ENCODE data around the gene STXBP4. TPM values are rescaled to one million over a fixed set of nuclear protein-coding genes. Genes with fewer than 3 reads are reported as not detected.

STXBP4 gene
- total RNA-seq, 4 donors from 2014 or later: 2.8 to 10.3 (median 5.6) TPM

DNA sequence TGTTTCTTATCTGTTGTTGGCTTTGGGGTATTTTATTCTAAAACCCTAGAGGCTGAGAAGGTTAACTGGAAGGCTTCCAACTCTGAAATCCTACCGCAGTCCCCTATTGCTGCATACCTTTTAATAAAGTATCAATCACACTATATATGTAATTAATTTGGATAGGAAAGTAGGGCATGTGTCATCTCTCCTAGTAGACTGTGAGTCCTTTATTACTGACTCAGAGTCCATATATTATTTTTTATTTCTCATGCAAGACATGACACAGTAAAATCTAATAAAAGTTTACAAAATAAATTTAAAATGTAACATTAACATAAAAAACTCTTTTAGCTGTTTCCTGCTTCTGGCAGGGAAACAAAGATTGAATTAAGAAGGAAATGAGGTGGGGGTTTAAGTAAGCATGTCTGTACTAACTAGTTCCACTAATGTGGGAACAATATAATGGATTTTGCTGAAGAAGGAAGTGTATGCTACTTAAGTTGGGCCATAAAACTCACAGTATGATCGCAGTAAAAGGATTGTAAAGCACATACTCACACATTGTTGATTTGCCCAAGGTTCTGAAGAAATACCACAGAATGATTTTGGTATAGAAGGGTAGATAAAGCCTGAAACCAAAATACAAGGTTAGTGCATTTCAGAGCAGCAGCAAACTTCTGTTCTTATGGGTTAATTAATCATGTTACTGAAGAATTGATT, 198.6 kb downstream of the STXBP4 start:
- no peak for TF ChIP-seq POLR2A (IDR thresholded peaks at IDR 0.05)
- TF ChIP-seq, protein P1, sequence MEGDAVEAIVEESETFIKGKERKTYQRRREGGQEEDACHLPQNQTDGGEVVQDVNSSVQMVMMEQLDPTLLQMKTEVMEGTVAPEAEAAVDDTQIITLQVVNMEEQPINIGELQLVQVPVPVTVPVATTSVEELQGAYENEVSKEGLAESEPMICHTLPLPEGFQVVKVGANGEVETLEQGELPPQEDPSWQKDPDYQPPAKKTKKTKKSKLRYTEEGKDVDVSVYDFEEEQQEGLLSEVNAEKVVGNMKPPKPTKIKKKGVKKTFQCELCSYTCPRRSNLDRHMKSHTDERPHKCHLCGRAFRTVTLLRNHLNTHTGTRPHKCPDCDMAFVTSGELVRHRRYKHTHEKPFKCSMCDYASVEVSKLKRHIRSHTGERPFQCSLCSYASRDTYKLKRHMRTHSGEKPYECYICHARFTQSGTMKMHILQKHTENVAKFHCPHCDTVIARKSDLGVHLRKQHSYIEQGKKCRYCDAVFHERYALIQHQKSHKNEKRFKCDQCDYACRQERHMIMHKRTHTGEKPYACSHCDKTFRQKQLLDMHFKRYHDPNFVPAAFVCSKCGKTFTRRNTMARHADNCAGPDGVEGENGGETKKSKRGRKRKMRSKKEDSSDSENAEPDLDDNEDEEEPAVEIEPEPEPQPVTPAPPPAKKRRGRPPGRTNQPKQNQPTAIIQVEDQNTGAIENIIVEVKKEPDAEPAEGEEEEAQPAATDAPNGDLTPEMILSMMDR (IDR thresholded peaks at IDR 0.05): no peak
- 59 to 61% methylated on average over 2 of the region's 2 CpGs for WGBS, 2 donors

DNA sequence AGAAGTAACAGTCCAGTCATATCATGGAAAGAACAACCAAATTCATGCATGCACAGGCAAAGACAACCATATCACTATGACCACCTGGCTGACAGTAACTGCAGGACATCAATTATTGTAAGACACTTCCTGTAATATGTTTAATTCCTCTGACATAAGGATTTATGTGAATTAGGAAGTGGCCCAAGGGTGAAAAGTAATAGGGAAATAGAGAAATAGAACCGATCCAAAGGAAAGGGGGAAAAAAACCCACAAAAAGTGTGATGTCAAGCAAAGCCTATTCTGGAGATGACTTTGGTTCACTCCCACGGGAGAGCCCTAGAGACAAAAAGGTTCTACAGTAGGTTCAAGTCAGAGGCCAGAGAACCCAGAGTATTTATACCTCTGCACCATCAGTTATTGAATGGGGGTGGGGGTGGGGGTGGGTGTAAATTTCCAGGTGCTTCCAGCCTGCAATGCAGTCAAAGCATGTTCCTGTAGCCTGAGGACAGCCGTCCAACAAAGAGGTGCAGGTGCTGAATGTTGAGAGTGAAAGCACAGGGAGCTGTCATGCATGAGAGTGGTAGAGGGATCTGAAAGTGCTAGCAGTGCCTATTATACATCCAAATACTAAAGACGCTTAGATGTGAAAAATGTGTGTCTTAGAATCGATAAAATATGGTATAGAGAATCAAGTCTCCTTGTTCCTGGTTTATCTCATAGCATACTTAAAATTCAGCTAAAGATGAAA, 200.6 kb downstream of the STXBP4 start:
- TF ChIP-seq, protein P1 (IDR thresholded peaks at IDR 0.05): no peak
- no peak for TF ChIP-seq POLR2A (IDR thresholded peaks at IDR 0.05)
- H3K4me3 ChIP-seq (ENCODE audit: low read depth, poor library complexity, severe bottlenecking): no peak overlapping the region
- no peak for DNase-seq (ENCODE audit: low spot score in 2 of 2)
- intact Hi-C loops (cut with DNase I; ENCODE audit: low total_unique reads): no loop called here
- WGBS, 2 donors: 54 to 56% methylated on average over 5 of the region's 5 CpGs

More for the DNA sequence above, 198.6 kb downstream of the STXBP4 start:
- no peak for DNase-seq (ENCODE audit: low spot score in 2 of 2)
- no peak overlapping the region for H3K4me3 ChIP-seq (ENCODE audit: low read depth, poor library complexity, severe bottlenecking)
- intact Hi-C loops (cut with DNase I; ENCODE audit: low total_unique reads): no loop called here

DNA sequence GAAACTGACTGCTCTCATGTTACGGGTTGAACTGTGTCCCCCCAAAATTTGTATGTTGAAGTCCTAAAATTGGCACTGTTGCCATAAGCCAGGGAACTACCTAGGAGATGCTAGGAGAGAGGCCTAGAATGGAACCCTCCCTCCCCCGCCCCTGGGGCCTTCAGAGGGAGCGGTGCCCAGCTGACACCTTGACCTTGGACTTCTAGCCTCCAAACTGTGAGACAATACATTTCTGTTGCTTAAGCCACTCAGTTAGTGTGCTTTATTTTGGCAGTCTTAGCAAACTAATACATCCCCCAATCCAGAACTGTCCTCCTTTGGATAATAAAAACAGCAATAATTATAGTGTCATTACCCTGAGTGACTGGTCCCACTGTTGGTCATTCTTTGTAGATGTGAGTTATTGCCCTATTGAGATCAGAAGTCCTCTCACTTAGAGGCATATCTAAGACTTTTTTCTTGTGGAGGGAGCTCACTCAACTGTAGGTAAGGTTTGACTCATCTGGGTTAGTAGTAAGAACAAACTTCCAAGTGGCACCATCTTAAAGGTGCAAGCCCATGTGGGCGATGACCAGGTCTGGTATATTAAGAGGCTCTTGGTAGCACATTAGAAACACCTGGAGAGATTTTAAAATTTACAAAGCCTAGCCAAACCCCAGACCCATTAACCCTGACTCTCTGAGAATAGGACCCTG, 203.2 kb downstream of the STXBP4 start:
- H3K4me3 ChIP-seq (ENCODE audit: low read depth, poor library complexity, severe bottlenecking): no peak overlapping the region
- 92 to 96% methylated on average over 4 of the region's 4 CpGs for WGBS, 2 donors
- DNase-seq (ENCODE audit: low spot score in 2 of 2): no peak
- intact Hi-C loops (cut with DNase I; ENCODE audit: low total_unique reads): no loop called here
- TF ChIP-seq POLR2A (IDR thresholded peaks at IDR 0.05): no peak
- TF ChIP-seq, protein P1 (IDR thresholded peaks at IDR 0.05): no peak

DNA sequence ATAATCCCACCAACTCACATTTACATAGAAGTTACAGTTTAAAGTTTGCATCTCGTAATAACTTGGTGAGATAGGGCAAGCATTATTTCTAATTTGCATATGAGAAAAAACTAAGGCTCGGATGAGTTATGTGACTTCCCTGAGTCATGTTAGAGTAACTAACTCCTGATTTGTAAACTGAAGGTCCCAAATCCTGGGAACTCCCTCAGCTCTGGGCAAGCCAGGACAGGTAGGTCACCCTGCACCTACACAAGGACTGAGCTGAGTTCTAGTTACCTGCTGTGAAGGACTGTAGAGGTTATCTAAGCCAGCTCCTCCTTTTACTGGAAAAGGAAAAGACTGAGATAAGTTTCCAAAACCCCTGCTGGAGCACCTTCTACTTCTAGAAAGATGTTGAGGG, 204.0 kb downstream of the STXBP4 start:
- intact Hi-C loops (cut with DNase I; ENCODE audit: low total_unique reads): no loop called here
- no peak for DNase-seq (ENCODE audit: low spot score in 2 of 2)
- no peak overlapping the region for H3K4me3 ChIP-seq (ENCODE audit: low read depth, poor library complexity, severe bottlenecking)
- 59 to 61% methylated on average over 2 of the region's 2 CpGs for WGBS, 2 donors
- TF ChIP-seq POLR2A (IDR thresholded peaks at IDR 0.05): no peak
- TF ChIP-seq, protein P1 (IDR thresholded peaks at IDR 0.05): no peak

DNA sequence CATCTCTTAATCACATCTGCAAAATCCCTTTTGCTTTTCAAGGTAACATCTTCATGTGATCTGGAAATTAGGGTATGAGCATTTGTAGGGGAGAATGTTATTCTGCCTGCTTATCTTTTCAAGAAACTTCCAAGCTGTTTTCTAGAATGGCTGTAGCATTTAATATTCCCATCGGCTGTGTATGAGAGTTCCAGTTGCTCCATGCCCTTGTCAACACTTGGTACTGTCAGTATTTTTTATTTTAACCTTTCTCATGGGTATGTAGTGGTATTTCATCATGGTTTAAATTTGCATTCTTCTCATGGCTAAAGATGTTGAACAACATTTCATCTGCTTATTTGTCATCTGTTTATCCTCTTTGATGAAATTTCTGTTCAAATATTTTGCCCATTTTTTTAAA, 205.6 kb downstream of the STXBP4 start:
- TF ChIP-seq, protein P1 (IDR thresholded peaks at IDR 0.05): no peak
- no peak for TF ChIP-seq POLR2A (IDR thresholded peaks at IDR 0.05)
- WGBS, 2 donors: 98 to 100% methylated on average over 1 of the region's 1 CpG
- intact Hi-C loops (cut with DNase I; ENCODE audit: low total_unique reads): no loop called here
- no peak for DNase-seq (ENCODE audit: low spot score in 2 of 2)
- no peak overlapping the region for H3K4me3 ChIP-seq (ENCODE audit: low read depth, poor library complexity, severe bottlenecking)

All from lower leg skin (tissue), 4 donors.